Activated naive CD8-positive, alpha-beta T cell treated with anti-CD3 and anti-CD28 coated beads, Interleukin-2, amount 10 ng/mL, durations not matched to agents 7 days and 5 days (primary cell): ENCODE results near the gene BMPER. TPM values are rescaled to one million over a fixed set of nuclear protein-coding genes. Genes with fewer than 3 reads are reported as not detected.

Experiments used
- ATAC-seq: fragments of 150-1000 bp; cut with Tn5 transposase; one replicate; pipeline ENCODE4 v1.10.0; 2021; ENCODE audit warnings: low read depth, moderate library complexity
- POLR2A ChIA-PET: fragments of 350-600 bp; sonication (Branson Sonifier 250); formaldehyde crosslinking; loops from one replicate; lab custom pipeline; 2021; ENCODE audit warnings: antibody characterized with exemption; lab: Charles Lee
- DNase-seq: peaks from one replicate; pipeline ENCODE4 v3.0.0; 2021
- H3K27ac Mint-ChIP-seq: one replicate; pipeline ENCODE4 v1.8.0; 2022; ENCODE audit warnings: mild to moderate bottlenecking, mixed read lengths
- H3K27me3 Mint-ChIP-seq: one replicate; pipeline ENCODE4 v1.8.0; 2022; ENCODE audit warnings: mild to moderate bottlenecking, moderate library complexity, mixed read lengths
- H3K36me3 Mint-ChIP-seq: one replicate; pipeline ENCODE4 v1.8.0; 2021; ENCODE audit warnings: mild to moderate bottlenecking, mixed read lengths
- H3K4me1 Mint-ChIP-seq: one replicate; pipeline ENCODE4 v1.8.0; 2021; ENCODE audit warnings: mixed read lengths
- H3K4me3 Mint-ChIP-seq: one replicate; pipeline ENCODE4 v1.8.0; 2022; ENCODE audit warnings: mild to moderate bottlenecking, moderate library complexity, mixed read lengths
- H3K9me3 Mint-ChIP-seq: one replicate; pipeline ENCODE4 v1.8.0; 2021; ENCODE audit warnings: mixed read lengths
- total RNA-seq, 2 experiments: library from RNA; stranded (reverse); gene quantifications; one replicate each; pipeline ENCODE4 v1.2.3, GENCODE V29; 2021

The BMPER gene
- total RNA-seq, 2 experiments from 2014 or later = not detected

- H3K27ac Mint-ChIP-seq = no peak overlapping the region
- H3K27me3 Mint-ChIP-seq = no peaks in the 10 kb centered on the region
- DNase-seq = no peak
- no peaks in the 10 kb centered on the region for H3K36me3 Mint-ChIP-seq
- POLR2A ChIA-PET = no interaction called here
- H3K9me3 Mint-ChIP-seq = peaks cover 3% of the 10 kb centered on the region
- no peaks in the 10 kb centered on the region for H3K4me1 Mint-ChIP-seq
- no peak for ATAC-seq
- no peak overlapping the region for H3K4me3 Mint-ChIP-seq
Observed at GRCh38 chr7:34190299-34190698, 285.0 kb downstream of the BMPER start.

- no peak for ATAC-seq
- POLR2A ChIA-PET = no interaction called here
- H3K36me3 Mint-ChIP-seq = no peaks in the 10 kb centered on the region
- H3K9me3 Mint-ChIP-seq = peaks cover 3% of the 10 kb centered on the region
- H3K27ac Mint-ChIP-seq = no peak overlapping the region
- H3K4me3 Mint-ChIP-seq = no peak overlapping the region
- no peaks in the 10 kb centered on the region for H3K27me3 Mint-ChIP-seq
- no peak for DNase-seq
- H3K4me1 Mint-ChIP-seq = no peaks in the 10 kb centered on the region
Observed at GRCh38 chr7:34191162-34191561, 285.8 kb downstream of the BMPER start.

GRCh38 chr7:34191771-34192479 is 286.6 kb downstream of the BMPER start:
- Mint-ChIP-seq H3K4me3 (no peak overlapping the region), H3K36me3 (no peaks in the 10 kb centered on the region), H3K4me1 (no peaks in the 10 kb centered on the region), H3K27ac (no peak overlapping the region), H3K27me3 (no peaks in the 10 kb centered on the region), H3K9me3 (peaks cover 3% of the 10 kb centered on the region)
- no peak for ATAC-seq
- POLR2A ChIA-PET = no interaction called here
- no peak for DNase-seq

GRCh38 chr7:34192906-34193305 is 287.6 kb downstream of the BMPER start:
- no peaks in the 10 kb centered on the region for H3K36me3 Mint-ChIP-seq
- ATAC-seq = no peak

DNA sequence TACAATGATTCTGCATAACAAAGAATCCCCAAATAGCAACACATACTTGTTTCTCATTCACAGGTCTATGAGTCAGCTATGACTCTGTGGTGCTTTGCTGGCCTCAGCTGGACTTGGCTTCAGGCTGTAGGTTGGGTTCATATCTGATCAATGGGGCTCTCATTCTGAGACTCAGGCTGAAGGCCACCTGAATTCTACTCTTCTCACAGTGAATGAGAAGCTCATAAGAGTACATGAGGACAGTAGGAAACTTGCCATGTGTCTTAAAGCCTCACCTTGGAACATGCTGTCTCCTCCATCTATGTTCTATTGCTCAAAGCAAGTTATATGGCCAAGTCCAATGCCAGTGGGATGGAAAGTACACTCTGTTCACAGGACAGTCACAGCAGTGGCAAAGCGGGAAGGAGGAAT is 292.9 kb downstream of the BMPER start:
- Mint-ChIP-seq H3K9me3 (no peaks in the 10 kb centered on the region), H3K4me1 (no peaks in the 10 kb centered on the region), H3K27me3 (no peaks in the 10 kb centered on the region), H3K4me3 (no peak overlapping the region), H3K36me3 (no peaks in the 10 kb centered on the region), H3K27ac (no peak overlapping the region)
- ATAC-seq (no peak), DNase-seq (no peak)
- POLR2A ChIA-PET = no interaction called here

More at GRCh38 chr7:34192906-34193305, 287.6 kb downstream of the BMPER start:
- no peak overlapping the region for H3K4me3 Mint-ChIP-seq
- POLR2A ChIA-PET = no interaction called here
- peaks cover 3% of the 10 kb centered on the region for H3K9me3 Mint-ChIP-seq
- H3K27me3 Mint-ChIP-seq = no peaks in the 10 kb centered on the region
- no peak for DNase-seq
- no peaks in the 10 kb centered on the region for H3K4me1 Mint-ChIP-seq
- no peak overlapping the region for H3K27ac Mint-ChIP-seq
